T-helper 1 cell treated with Interleukin-12 subunit alpha and Interleukin-12 subunit beta and Interleukin-4 antibody, amounts not matched to agents 30 μg/mL and 1 μg/mL, for 36 hours (primary cell): ENCODE results near the gene DAPK3.
"Not testable (repeated sequence)": the region's sequence is repeated elsewhere in the genome, so short reads cannot be mapped to it uniquely, and the experiment has no call there.

Experiments used
- H3K27ac Mint-ChIP-seq: one replicate; pipeline ENCODE4 v1.8.0; 2021; ENCODE audit warnings: mild to moderate bottlenecking, mixed read lengths
- H3K27me3 Mint-ChIP-seq: one replicate; pipeline ENCODE4 v1.8.0; 2021; ENCODE audit warnings: low read depth, mixed read lengths
- H3K36me3 Mint-ChIP-seq: one replicate; pipeline ENCODE4 v1.8.0; 2021; ENCODE audit warnings: low read depth, mixed read lengths
- H3K4me1 Mint-ChIP-seq: one replicate; pipeline ENCODE4 v1.8.0; 2021; ENCODE audit warnings: low read depth, mixed read lengths
- H3K4me3 Mint-ChIP-seq: one replicate; pipeline ENCODE4 v1.8.0; 2021; ENCODE audit warnings: mild to moderate bottlenecking, moderate library complexity, mixed read lengths
- H3K9me3 Mint-ChIP-seq: one replicate; pipeline ENCODE4 v1.8.0; 2021; ENCODE audit warnings: mixed read lengths

The DAPK3 gene

GRCh38 chr19:3970808-3971598 is at the start of gene DAPK3:
TSS of gene DAPK3 (minus strand) at chr19:3971099. CDS start at chr19:3969735, 1,364 bp downstream.
- no peaks in the 10 kb centered on the region for H3K27me3 Mint-ChIP-seq
- H3K4me1 Mint-ChIP-seq = peaks cover 22% of the 10 kb centered on the region
- H3K27ac Mint-ChIP-seq = peak within 1 kb of the TSS; percentile 81
- no peaks in the 10 kb centered on the region for H3K9me3 Mint-ChIP-seq
- peaks cover 18% of the 10 kb centered on the region for H3K36me3 Mint-ChIP-seq
- peak within 1 kb of the TSS; percentile 95 for H3K4me3 Mint-ChIP-seq

GRCh38 chr19:4019578-4019977 is 48.7 kb upstream of the DAPK3 start:
- no peaks in the 10 kb centered on the region for H3K27me3 Mint-ChIP-seq
- H3K4me3 Mint-ChIP-seq = no peak overlapping the region
- peaks cover 2% of the 10 kb centered on the region for H3K4me1 Mint-ChIP-seq
- peaks cover 11% of the 10 kb centered on the region for H3K36me3 Mint-ChIP-seq
- no peaks in the 10 kb centered on the region for H3K9me3 Mint-ChIP-seq
- no peak overlapping the region for H3K27ac Mint-ChIP-seq

- Mint-ChIP-seq H3K9me3 (no peaks in the 10 kb centered on the region), H3K4me1 (peaks cover 2% of the 10 kb centered on the region), H3K4me3 (no peak overlapping the region), H3K27me3 (no peaks in the 10 kb centered on the region), H3K36me3 (peaks cover 9% of the 10 kb centered on the region), H3K27ac (no peak overlapping the region)
These were observed 48.0 kb upstream of the DAPK3 start for GRCh38 chr19:4018775-4019504.

- peaks cover 10% of the 10 kb centered on the region for H3K36me3 Mint-ChIP-seq
- H3K27ac Mint-ChIP-seq = no peak overlapping the region
- no peak overlapping the region for H3K4me3 Mint-ChIP-seq
- no peaks in the 10 kb centered on the region for H3K27me3 Mint-ChIP-seq
- no peaks in the 10 kb centered on the region for H3K9me3 Mint-ChIP-seq
- peaks cover 2% of the 10 kb centered on the region for H3K4me1 Mint-ChIP-seq
These were observed 47.3 kb upstream of the DAPK3 start for GRCh38 chr19:4018140-4018613.

GRCh38 chr19:4016903-4017638 is 46.2 kb upstream of the DAPK3 start:
- H3K36me3 Mint-ChIP-seq = peaks cover 13% of the 10 kb centered on the region
- H3K4me1 Mint-ChIP-seq = peaks cover 3% of the 10 kb centered on the region
- no peak overlapping the region for H3K4me3 Mint-ChIP-seq
- H3K9me3 Mint-ChIP-seq = no peaks in the 10 kb centered on the region
- H3K27me3 Mint-ChIP-seq = no peaks in the 10 kb centered on the region
- H3K27ac Mint-ChIP-seq = no peak overlapping the region

- H3K9me3 Mint-ChIP-seq = no peaks in the 10 kb centered on the region
- peaks cover 10% of the 10 kb centered on the region for H3K36me3 Mint-ChIP-seq
- H3K4me3 Mint-ChIP-seq = no peak overlapping the region
- no peak overlapping the region for H3K27ac Mint-ChIP-seq
- no peaks in the 10 kb centered on the region for H3K27me3 Mint-ChIP-seq
- peaks cover 3% of the 10 kb centered on the region for H3K4me1 Mint-ChIP-seq
These were observed 45.6 kb upstream of the DAPK3 start for GRCh38 chr19:4016486-4016885.

GRCh38 chr19:4015705-4016402 is 45.0 kb upstream of the DAPK3 start:
- Mint-ChIP-seq H3K4me3 (no peak overlapping the region), H3K36me3 (peaks cover 8% of the 10 kb centered on the region), H3K4me1 (peaks cover 7% of the 10 kb centered on the region), H3K27ac (no peak overlapping the region), H3K27me3 (no peaks in the 10 kb centered on the region), H3K9me3 (no peaks in the 10 kb centered on the region)

GRCh38 chr19:4014541-4015491 is 43.9 kb upstream of the DAPK3 start:
- Mint-ChIP-seq H3K4me3 (no peak overlapping the region), H3K27me3 (no peaks in the 10 kb centered on the region), H3K4me1 (peaks cover 5% of the 10 kb centered on the region), H3K27ac (no peak overlapping the region), H3K9me3 (no peaks in the 10 kb centered on the region), H3K36me3 (peaks cover 5% of the 10 kb centered on the region)

GRCh38 chr19:4013886-4014540 is 43.1 kb upstream of the DAPK3 start:
- Mint-ChIP-seq H3K9me3 (no peaks in the 10 kb centered on the region), H3K36me3 (peaks cover 5% of the 10 kb centered on the region), H3K27me3 (no peaks in the 10 kb centered on the region), H3K27ac (no peak overlapping the region), H3K4me1 (peaks cover 7% of the 10 kb centered on the region), H3K4me3 (no peak overlapping the region)

- Mint-ChIP-seq H3K4me3 (no peak overlapping the region), H3K27me3 (no peaks in the 10 kb centered on the region), H3K4me1 (peaks cover 14% of the 10 kb centered on the region), H3K27ac (no peak overlapping the region), H3K9me3 (no peaks in the 10 kb centered on the region), H3K36me3 (peaks cover 5% of the 10 kb centered on the region)
These were observed 42.2 kb upstream of the DAPK3 start for GRCh38 chr19:4012975-4013634.

GRCh38 chr19:4012092-4012974 is 41.4 kb upstream of the DAPK3 start:
- Mint-ChIP-seq H3K27ac (no peak overlapping the region), H3K9me3 (no peaks in the 10 kb centered on the region), H3K27me3 (no peaks in the 10 kb centered on the region), H3K4me1 (peaks cover 14% of the 10 kb centered on the region), H3K36me3 (peaks cover 5% of the 10 kb centered on the region), H3K4me3 (no peak overlapping the region)

GRCh38 chr19:4011430-4011829 is 40.5 kb upstream of the DAPK3 start:
- Mint-ChIP-seq H3K4me1 (peaks cover 14% of the 10 kb centered on the region), H3K4me3 (peak overlapping the region; percentile 34)
- not testable (repeated sequence) for H3K9me3 Mint-ChIP-seq, H3K27me3 Mint-ChIP-seq, H3K36me3 Mint-ChIP-seq, H3K27ac Mint-ChIP-seq
